Measurements from ENCODE around the gene PLA2G2D.

PLA2G2D gene

DNA sequence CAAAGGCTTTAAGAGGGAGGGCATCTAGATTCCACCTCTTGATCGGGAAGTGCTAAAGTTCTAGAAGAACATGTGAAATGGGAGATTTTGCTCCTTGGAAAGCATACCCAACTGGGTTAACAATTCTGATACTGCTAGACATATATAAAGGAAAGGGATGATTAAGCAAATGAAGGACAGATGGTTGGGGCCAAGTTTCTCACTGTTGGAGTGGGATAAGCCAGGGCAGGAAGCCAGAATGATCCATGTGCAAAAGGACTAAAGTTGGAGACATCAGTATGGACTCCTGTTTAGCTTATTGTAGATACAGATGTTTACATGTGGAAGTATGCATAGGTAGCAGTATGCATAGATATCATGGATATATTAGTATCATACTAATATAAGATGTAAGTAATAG is 32.5 kb downstream of the PLA2G2D start:
- no peak for DNase-seq (ENCODE audit: low read depth in 1 of 2, low spot score in 1 of 2)
- no peak overlapping the region for H3K4me3 ChIP-seq (replicated peaks; ENCODE audit: insufficient read depth, low read length)
- peaks cover 6% of the 10 kb centered on the region for H3K27me3 ChIP-seq (ENCODE audit: insufficient read depth, poor library complexity, severe bottlenecking)
- TF ChIP-seq SPI1 (IDR thresholded peaks at IDR 0.05; ENCODE audit: borderline replicate concordance, low read depth) (no peak), POLR2AphosphoS5 (IDR thresholded peaks at IDR 0.05; ENCODE audit: low read depth) (no peak), GABPA (IDR thresholded peaks at IDR 0.05; ENCODE audit: low read depth) (no peak), REST (IDR thresholded peaks at IDR 0.05; ENCODE audit: insufficient replicate concordance, low read depth) (no peak)
- TF ChIP-seq, protein P1, sequence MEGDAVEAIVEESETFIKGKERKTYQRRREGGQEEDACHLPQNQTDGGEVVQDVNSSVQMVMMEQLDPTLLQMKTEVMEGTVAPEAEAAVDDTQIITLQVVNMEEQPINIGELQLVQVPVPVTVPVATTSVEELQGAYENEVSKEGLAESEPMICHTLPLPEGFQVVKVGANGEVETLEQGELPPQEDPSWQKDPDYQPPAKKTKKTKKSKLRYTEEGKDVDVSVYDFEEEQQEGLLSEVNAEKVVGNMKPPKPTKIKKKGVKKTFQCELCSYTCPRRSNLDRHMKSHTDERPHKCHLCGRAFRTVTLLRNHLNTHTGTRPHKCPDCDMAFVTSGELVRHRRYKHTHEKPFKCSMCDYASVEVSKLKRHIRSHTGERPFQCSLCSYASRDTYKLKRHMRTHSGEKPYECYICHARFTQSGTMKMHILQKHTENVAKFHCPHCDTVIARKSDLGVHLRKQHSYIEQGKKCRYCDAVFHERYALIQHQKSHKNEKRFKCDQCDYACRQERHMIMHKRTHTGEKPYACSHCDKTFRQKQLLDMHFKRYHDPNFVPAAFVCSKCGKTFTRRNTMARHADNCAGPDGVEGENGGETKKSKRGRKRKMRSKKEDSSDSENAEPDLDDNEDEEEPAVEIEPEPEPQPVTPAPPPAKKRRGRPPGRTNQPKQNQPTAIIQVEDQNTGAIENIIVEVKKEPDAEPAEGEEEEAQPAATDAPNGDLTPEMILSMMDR (IDR thresholded peaks at IDR 0.05; ENCODE audit: insufficient read depth, low read length) = no peak
- H3K27ac ChIP-seq (replicated peaks) = no peak overlapping the region

- H3K4me3 ChIP-seq (replicated peaks; ENCODE audit: insufficient read depth, low read length) = no peak overlapping the region
- peaks cover 18% of the 10 kb centered on the region for H3K27me3 ChIP-seq (ENCODE audit: insufficient read depth, poor library complexity, severe bottlenecking)
- no peak overlapping the region for H3K27ac ChIP-seq (replicated peaks)
- no peak for DNase-seq (ENCODE audit: low read depth in 1 of 2, low spot score in 1 of 2)
- no peak for TF ChIP-seq GABPA (IDR thresholded peaks at IDR 0.05; ENCODE audit: low read depth)
- no peak for TF ChIP-seq REST (IDR thresholded peaks at IDR 0.05; ENCODE audit: insufficient replicate concordance, low read depth)
- no peak for TF ChIP-seq SPI1 (IDR thresholded peaks at IDR 0.05; ENCODE audit: borderline replicate concordance, low read depth)
- no peak for TF ChIP-seq POLR2AphosphoS5 (IDR thresholded peaks at IDR 0.05; ENCODE audit: low read depth)
- TF ChIP-seq, protein P1 (IDR thresholded peaks at IDR 0.05; ENCODE audit: insufficient read depth, low read length) = no peak
These were observed 36.0 kb downstream of the PLA2G2D start for GRCh38 chr1:20083178-20083944.

DNA sequence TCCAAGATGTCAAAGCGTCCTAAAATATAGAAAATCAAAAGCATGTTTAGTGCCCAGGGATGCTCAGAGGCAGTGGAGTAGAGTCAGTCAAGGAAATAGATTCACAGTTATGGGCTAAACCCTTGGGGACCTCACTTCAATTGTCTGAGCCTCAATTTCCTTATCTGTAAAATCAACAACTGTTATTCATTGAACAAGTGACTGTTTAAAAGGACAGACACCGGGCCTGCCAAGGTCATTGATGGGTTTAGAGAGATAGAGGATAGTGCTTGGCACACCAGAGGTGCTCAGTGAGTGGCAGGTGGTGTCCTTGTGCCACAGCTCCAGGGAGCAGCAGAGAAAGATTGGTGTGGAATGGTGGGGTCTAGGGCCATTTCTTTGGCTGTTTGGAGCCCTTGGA is 36.6 kb downstream of the PLA2G2D start:
- Histone ChIP-seq H3K27me3 (ENCODE audit: insufficient read depth, poor library complexity, severe bottlenecking) (peaks cover 18% of the 10 kb centered on the region), H3K4me3 (replicated peaks; ENCODE audit: insufficient read depth, low read length) (no peak overlapping the region), H3K27ac (replicated peaks) (no peak overlapping the region)
- no peak for DNase-seq (ENCODE audit: low read depth in 1 of 2, low spot score in 1 of 2)
- no peak for TF ChIP-seq POLR2AphosphoS5 (IDR thresholded peaks at IDR 0.05; ENCODE audit: low read depth)
- TF ChIP-seq, protein P1 (IDR thresholded peaks at IDR 0.05; ENCODE audit: insufficient read depth, low read length) = no peak
- no peak for TF ChIP-seq SPI1 (IDR thresholded peaks at IDR 0.05; ENCODE audit: borderline replicate concordance, low read depth)
- no peak for TF ChIP-seq GABPA (IDR thresholded peaks at IDR 0.05; ENCODE audit: low read depth)
- TF ChIP-seq REST (IDR thresholded peaks at IDR 0.05; ENCODE audit: insufficient replicate concordance, low read depth) = no peak

All from HL-60 (cell line).